Keratinocyte (primary cell): ENCODE measurements around the gene JOSD1. TPM values are rescaled to one million over a fixed set of nuclear protein-coding genes. Genes with fewer than 3 reads are reported as not detected.

Experiments
- DNase-seq: peaks from one replicate; pipeline ENCODE4 v3.0.0-alpha.2; 2011; ENCODE audit warnings: low read depth, missing footprints, low spot score
- FAIRE-seq: peaks from 2 replicates; lab custom pipeline; 2011; peaks lifted over from hg19 to GRCh38; lab: Jason Lieb, UNC
- H2AFZ ChIP-seq: 2 replicates; pipeline ENCODE4 v1.6.0; 2012; ENCODE audit warnings: low read length, control low read depth, inconsistent platforms; ENCODE audit not compliant: control insufficient read depth
- H3K27ac ChIP-seq: 2 replicates; pipeline ENCODE4 v1.5.1; 2011; ENCODE audit warnings: low read length; ENCODE audit not compliant: control insufficient read depth, insufficient read depth
- H3K27me3 ChIP-seq: 3 replicates; pipeline ENCODE4 v1.6.0; 2011; ENCODE audit warnings: low read length; ENCODE audit not compliant: control insufficient read depth, insufficient read depth; ENCODE audit errors: extremely low read depth
- H3K36me3 ChIP-seq, 2 experiments: 2 replicates in 1 of 2; 3 replicates in 1 of 2; pipeline ENCODE4 v1.5.1; 2011; ENCODE audit warnings: low read length in 2 of 2, mild to moderate bottlenecking in 1 of 2; ENCODE audit not compliant: control insufficient read depth in 2 of 2, insufficient read depth in 2 of 2; ENCODE audit errors: extremely low read depth in 1 of 2
- H3K4me1 ChIP-seq: 3 replicates; pipeline ENCODE4 v1.5.1; 2011; ENCODE audit warnings: low read length; ENCODE audit not compliant: control insufficient read depth, insufficient read depth; ENCODE audit errors: extremely low read depth
- H3K4me2 ChIP-seq: 3 replicates; pipeline ENCODE4 v1.6.0; 2011; ENCODE audit warnings: low read depth, low read length; ENCODE audit not compliant: control insufficient read depth, insufficient read depth; ENCODE audit errors: extremely low read depth
- H3K4me3 ChIP-seq, 3 experiments: fragments of 200-600 bp in 1 of 3; sonication (generic) in 1 of 3; 2 replicates in 2 of 3; 3 replicates in 1 of 3; pipeline ENCODE4 v1.5.1; 2011 to 2016; ENCODE audit warnings: low read length in 3 of 3, mild to moderate bottlenecking in 3 of 3, control low read depth in 2 of 3, inconsistent platforms in 1 of 3, low read depth in 1 of 3, mixed read lengths in 1 of 3, mixed run types in 1 of 3, moderate library complexity in 1 of 3; ENCODE audit not compliant: control insufficient read depth in 2 of 3, insufficient read depth in 2 of 3; ENCODE audit errors: extremely low read depth in 1 of 3
- H3K79me2 ChIP-seq: 2 replicates; pipeline ENCODE4 v1.6.0; 2012; ENCODE audit warnings: low read length; ENCODE audit not compliant: control insufficient read depth, insufficient read depth
- H3K9ac ChIP-seq: 3 replicates; pipeline ENCODE4 v1.6.0; 2011; ENCODE audit warnings: low read length; ENCODE audit not compliant: control insufficient read depth, insufficient read depth; ENCODE audit errors: extremely low read depth
- H3K9me1 ChIP-seq: 3 replicates; pipeline ENCODE4 v1.6.0; 2011; ENCODE audit warnings: low read length; ENCODE audit not compliant: control insufficient read depth, insufficient read depth; ENCODE audit errors: extremely low read depth
- H3K9me3 ChIP-seq: 2 replicates; pipeline ENCODE4 v1.5.1; 2012; ENCODE audit warnings: low read depth, low read length; ENCODE audit not compliant: control insufficient read depth
- H4K20me1 ChIP-seq: 3 replicates; pipeline ENCODE4 v1.6.0; 2011; ENCODE audit warnings: low read length; ENCODE audit not compliant: control insufficient read depth, insufficient read depth; ENCODE audit errors: extremely low read depth
- EZH2 ChIP-seq: IDR thresholded peaks from one replicate; pipeline ENCODE4 v1.6.1; 2012; ENCODE audit warnings: inconsistent platforms, mild to moderate bottlenecking, low read length, moderate library complexity
- dilution Hi-C: fragments of 300-500 bp; cut with MboI; formaldehyde crosslinking; loops from one replicate; pipeline ENCODE4 v1.7.0; 2020; ENCODE audit warnings: low sequenced_read_pairs; ENCODE audit not compliant: extremely low pct_ligation_motif_present
- polyA plus RNA-seq, 5 experiments: library from polyadenylated mRNA; depleted of rRNA in 3 of 5; stranded (reverse) in 3 of 5; stranded (forward) in 1 of 5; unstranded in 1 of 5; fragments of >200 nt; gene quantifications; 1 replicate in 1 of 5; 2 replicates in 3 of 5; 3 replicates in 1 of 5; pipeline versions ENCODE4 v1.2.1 to v1.2.3, GENCODE V29; 2011 to 2012; ENCODE audit warnings: missing spikeins in 2 of 5, low read depth in 1 of 5, low replicate concordance in 1 of 5
- TF ChIP-seq, protein P1 (sequence below), 3 experiments: IDR thresholded peaks in 1 of 3; conservative IDR thresholded peaks in 1 of 3; optimal IDR thresholded peaks in 1 of 3; 2 replicates in 2 of 3; 3 replicates in 1 of 3; pipeline versions ENCODE3 to v1.5.1; 2011; ENCODE audit warnings: low read length in 3 of 3, mild to moderate bottlenecking in 3 of 3, moderate library complexity in 2 of 3, control low read depth in 1 of 3, inconsistent platforms in 1 of 3; ENCODE audit not compliant: insufficient read depth in 2 of 3; ENCODE audit errors: extremely low read depth in 1 of 3

JOSD1 gene
- polyA plus RNA-seq, 1 donor (not counting 4 experiments of a cell fraction or from before 2014, with no cell fraction given), result 32.6 TPM

DNA sequence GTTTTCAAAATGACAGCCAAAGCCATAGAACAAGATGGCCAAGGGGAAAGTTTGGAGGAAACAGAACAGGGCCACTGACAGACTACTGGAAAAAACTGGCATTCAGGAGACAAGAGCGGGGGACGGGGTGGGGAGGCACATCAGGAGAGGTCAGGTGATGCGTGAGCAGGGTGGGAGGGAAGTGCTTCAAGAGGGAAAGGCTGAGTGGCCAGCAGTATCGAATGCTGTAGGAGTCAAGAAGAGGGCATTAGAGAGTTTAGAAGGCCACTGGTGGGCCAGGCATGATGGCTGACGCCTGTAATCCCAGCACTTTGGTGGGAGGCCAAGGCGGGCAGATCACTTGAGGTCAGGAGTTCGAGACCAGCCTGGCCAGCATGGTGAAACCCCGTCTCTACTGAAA lies 13.2 kb upstream of the JOSD1 start:
- no peaks in the 10 kb centered on the region for H3K27me3 ChIP-seq
- DNase-seq, result no peak
- no peak overlapping the region for H3K4me2 ChIP-seq
- H3K9ac ChIP-seq, result no peak overlapping the region
- H3K9me1 ChIP-seq, result peaks cover 7% of the 10 kb centered on the region
- H3K9me3 ChIP-seq, result no peaks in the 10 kb centered on the region
- no peak overlapping the region for H3K4me3 ChIP-seq
- dilution Hi-C loops, result no loop called here
- H4K20me1 ChIP-seq, result peaks cover 11% of the 10 kb centered on the region
- peaks cover 68% of the 10 kb centered on the region for H3K79me2 ChIP-seq
- no peak overlapping the region for H3K27ac ChIP-seq
- no peak for FAIRE-seq
- H3K4me1 ChIP-seq, result peaks cover 14% of the 10 kb centered on the region
- H2AFZ ChIP-seq, result no peak overlapping the region
- no peak for TF ChIP-seq EZH2
- TF ChIP-seq, protein P1, sequence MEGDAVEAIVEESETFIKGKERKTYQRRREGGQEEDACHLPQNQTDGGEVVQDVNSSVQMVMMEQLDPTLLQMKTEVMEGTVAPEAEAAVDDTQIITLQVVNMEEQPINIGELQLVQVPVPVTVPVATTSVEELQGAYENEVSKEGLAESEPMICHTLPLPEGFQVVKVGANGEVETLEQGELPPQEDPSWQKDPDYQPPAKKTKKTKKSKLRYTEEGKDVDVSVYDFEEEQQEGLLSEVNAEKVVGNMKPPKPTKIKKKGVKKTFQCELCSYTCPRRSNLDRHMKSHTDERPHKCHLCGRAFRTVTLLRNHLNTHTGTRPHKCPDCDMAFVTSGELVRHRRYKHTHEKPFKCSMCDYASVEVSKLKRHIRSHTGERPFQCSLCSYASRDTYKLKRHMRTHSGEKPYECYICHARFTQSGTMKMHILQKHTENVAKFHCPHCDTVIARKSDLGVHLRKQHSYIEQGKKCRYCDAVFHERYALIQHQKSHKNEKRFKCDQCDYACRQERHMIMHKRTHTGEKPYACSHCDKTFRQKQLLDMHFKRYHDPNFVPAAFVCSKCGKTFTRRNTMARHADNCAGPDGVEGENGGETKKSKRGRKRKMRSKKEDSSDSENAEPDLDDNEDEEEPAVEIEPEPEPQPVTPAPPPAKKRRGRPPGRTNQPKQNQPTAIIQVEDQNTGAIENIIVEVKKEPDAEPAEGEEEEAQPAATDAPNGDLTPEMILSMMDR (optimal IDR thresholded peaks at IDR 0.05 in 1 of 3, IDR thresholded peaks at IDR 0.05 in 1 of 3, conservative IDR thresholded peaks at IDR 0.05 in 1 of 3; ENCODE audit: extremely low read depth in 1 of 3, insufficient read depth in 2 of 3, low read length in 3 of 3), result no peak
- H3K36me3 ChIP-seq, result peaks cover 9 to 35% of the 10 kb centered on the region in 2 experiments

DNA sequence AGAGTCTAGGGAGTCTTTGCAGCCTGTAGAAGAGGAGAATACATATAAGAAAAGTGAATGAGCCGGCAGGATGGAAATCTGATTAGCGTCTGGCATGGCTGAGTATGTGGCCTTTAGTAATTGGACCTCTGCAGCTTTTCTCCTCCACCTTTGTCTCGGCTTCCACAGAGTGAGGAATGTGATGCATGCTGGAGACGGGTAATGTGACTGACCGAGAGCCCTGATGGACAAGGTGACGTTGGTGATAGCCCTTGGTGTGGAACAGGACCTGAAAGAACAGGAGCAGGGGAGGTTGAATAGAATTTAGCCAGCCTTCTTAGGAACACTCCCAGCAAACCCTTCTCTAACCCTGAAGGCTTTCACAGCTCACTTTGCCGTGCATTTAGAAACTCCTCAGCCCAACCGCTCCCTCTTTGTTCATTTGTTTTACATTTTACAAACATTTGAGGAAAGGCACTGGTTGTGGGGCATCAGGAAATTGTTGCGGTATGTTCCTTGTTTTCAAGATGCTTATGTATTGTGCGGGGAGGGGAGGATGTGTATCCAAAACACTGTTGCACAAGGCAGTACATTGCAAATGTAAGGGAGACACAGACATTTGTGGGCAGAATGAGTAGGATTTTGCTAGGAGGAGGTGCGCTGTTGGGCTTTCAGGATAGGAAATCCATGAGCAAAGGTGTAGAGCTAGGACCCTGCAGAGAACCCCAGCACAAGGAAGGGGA lies 11.9 kb upstream of the JOSD1 start:
- Histone ChIP-seq H3K9me3 (no peaks in the 10 kb centered on the region), H3K9me1 (peaks cover 14% of the 10 kb centered on the region), H4K20me1 (peaks cover 15% of the 10 kb centered on the region), H3K27ac (no peak overlapping the region), H3K4me2 (no peak overlapping the region), H3K4me3 (no peak overlapping the region), H3K36me3 (peaks cover 7 to 31% of the 10 kb centered on the region in 2 experiments), H2AFZ (no peak overlapping the region), H3K27me3 (no peaks in the 10 kb centered on the region), H3K79me2 (peaks cover 80% of the 10 kb centered on the region), H3K9ac (no peak overlapping the region), H3K4me1 (peaks cover 8% of the 10 kb centered on the region)
- dilution Hi-C loops, result no loop called here
- TF ChIP-seq, protein P1 (optimal IDR thresholded peaks at IDR 0.05 in 1 of 3, IDR thresholded peaks at IDR 0.05 in 1 of 3, conservative IDR thresholded peaks at IDR 0.05 in 1 of 3; ENCODE audit: extremely low read depth in 1 of 3, insufficient read depth in 2 of 3, low read length in 3 of 3), result no peak
- TF ChIP-seq EZH2, result no peak
- DNase-seq, result no peak
- no peak for FAIRE-seq
